ENCODE results near the gene ANKS6. TPM values are rescaled to one million over a fixed set of nuclear protein-coding genes. Genes with fewer than 3 reads are reported as not detected.
"Not testable (repeated sequence)": the region's sequence is repeated elsewhere in the genome, so short reads cannot be mapped to it uniquely, and the experiment has no call there.

Gene ANKS6
- total RNA-seq, 1 donor from 2014 or later: 26.7 TPM

- TF ChIP-seq, protein P1, sequence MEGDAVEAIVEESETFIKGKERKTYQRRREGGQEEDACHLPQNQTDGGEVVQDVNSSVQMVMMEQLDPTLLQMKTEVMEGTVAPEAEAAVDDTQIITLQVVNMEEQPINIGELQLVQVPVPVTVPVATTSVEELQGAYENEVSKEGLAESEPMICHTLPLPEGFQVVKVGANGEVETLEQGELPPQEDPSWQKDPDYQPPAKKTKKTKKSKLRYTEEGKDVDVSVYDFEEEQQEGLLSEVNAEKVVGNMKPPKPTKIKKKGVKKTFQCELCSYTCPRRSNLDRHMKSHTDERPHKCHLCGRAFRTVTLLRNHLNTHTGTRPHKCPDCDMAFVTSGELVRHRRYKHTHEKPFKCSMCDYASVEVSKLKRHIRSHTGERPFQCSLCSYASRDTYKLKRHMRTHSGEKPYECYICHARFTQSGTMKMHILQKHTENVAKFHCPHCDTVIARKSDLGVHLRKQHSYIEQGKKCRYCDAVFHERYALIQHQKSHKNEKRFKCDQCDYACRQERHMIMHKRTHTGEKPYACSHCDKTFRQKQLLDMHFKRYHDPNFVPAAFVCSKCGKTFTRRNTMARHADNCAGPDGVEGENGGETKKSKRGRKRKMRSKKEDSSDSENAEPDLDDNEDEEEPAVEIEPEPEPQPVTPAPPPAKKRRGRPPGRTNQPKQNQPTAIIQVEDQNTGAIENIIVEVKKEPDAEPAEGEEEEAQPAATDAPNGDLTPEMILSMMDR (IDR thresholded peaks at IDR 0.05): no peak
- no peak overlapping the region for H3K27ac ChIP-seq
- H3K4me1 ChIP-seq: no peaks in the 10 kb centered on the region
- H3K9me3 ChIP-seq: no peaks in the 10 kb centered on the region
- ATAC-seq (no peak), DNase-seq (no peak)
- no peaks in the 10 kb centered on the region for H3K27me3 ChIP-seq
- H3K4me3 ChIP-seq: no peak overlapping the region
- intact Hi-C loops (cut with DNase I): no loop called here
- H3K36me3 ChIP-seq: no peaks in the 10 kb centered on the region
Observed at GRCh38 chr9:98690686-98691085, 105.7 kb downstream of the ANKS6 start.

DNA sequence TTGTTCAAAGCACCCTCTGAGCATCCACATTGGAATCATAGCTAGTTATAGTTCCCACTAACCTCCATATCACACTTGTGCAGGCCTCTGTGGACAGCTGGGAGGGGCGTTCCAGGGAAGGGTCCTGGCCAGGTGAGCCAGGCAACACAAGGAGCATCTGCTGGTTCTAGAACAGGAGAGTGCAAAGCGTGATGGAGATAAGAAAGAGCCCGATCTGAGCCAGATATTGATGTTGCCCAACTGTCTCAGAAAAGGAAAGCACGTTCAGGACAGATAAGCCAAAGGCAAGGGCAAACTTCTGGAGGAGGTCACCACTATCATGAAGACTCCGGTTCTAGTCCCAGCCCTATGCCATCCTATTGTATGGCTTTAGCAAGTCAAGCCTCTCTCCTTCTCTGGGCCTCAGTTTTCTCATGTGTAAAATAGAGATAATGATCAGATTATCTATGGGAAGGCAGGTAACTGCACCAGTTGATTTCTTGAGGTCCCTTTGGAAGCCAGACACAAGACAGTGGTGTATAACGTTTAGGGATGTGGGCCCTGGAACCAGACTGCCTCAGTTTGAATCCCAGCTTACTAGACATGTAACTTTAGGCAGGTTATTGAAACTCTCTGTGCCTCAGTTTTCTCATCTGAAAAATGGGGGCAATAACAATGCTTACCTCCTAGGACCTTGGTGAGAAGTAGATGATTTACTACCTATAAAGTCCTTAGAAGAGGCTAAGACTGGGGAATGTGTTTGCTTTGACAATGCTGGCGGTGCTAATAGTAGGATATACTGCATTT lies 107.5 kb downstream of the ANKS6 start:
- Histone ChIP-seq H3K27ac (no peak overlapping the region), H3K9me3 (no peaks in the 10 kb centered on the region), H3K4me1 (no peaks in the 10 kb centered on the region), H3K4me3 (no peak overlapping the region), H3K36me3 (no peaks in the 10 kb centered on the region), H3K27me3 (no peaks in the 10 kb centered on the region)
- no peak for DNase-seq
- TF ChIP-seq, protein P1 (IDR thresholded peaks at IDR 0.05): no peak
- intact Hi-C loops (cut with DNase I): no loop called here
- no peak for ATAC-seq

- H3K4me3 ChIP-seq: no peak overlapping the region
- H3K27ac ChIP-seq: no peak overlapping the region
- no peaks in the 10 kb centered on the region for H3K27me3 ChIP-seq
- TF ChIP-seq, protein P1 (IDR thresholded peaks at IDR 0.05): no peak
- H3K4me1 ChIP-seq: no peaks in the 10 kb centered on the region
- no peaks in the 10 kb centered on the region for H3K36me3 ChIP-seq
- DNase-seq: no peak
- no peak for ATAC-seq
- intact Hi-C loops (cut with DNase I): no loop called here
- H3K9me3 ChIP-seq: no peaks in the 10 kb centered on the region
Observed at GRCh38 chr9:98687911-98688310, 108.4 kb downstream of the ANKS6 start.

DNA sequence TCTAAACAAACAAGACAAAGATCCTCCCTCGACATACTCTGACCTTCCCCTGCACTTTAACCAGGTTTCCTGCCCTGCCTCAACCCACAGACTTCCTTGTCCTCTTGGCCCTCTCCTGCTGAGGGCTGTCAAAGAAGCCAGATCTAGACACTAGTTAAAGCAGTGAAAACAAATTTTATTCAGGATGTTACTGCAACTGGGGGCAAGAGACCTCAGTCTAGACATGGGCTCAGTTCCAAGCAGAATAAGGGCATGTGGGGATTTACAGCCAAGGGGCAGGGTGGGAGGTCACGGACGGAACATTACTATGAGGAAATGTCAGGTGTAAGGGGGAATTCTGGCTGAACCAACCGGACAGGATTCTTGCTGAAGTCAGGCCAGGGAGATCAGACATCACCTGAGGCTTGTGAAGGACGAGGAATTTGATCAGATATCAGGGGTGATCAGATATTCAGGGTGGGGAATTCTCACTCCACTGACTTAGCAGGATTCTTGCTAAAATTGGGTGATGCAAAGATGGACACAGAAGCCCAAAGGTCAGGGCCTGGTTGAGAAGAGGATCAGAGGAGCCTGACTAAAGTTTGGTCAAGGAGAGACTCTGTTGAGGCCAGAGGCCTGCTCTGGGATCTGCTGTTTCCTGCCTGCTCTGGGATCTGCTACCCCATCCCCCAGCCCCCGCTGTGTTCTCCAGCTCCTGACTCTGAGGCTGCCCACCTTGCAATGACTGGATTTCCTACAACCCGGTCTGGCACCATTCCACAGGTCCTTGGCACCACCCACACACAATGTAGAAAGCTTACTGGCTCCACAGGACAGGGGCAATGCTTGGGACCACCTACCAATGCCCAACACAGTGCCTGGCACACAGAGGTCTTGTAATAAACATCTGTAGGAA lies 109.1 kb downstream of the ANKS6 start:
- TF ChIP-seq, protein P1 (IDR thresholded peaks at IDR 0.05): no peak
- Histone ChIP-seq H3K9me3 (no peaks in the 10 kb centered on the region), H3K27ac (no peak overlapping the region), H3K4me3 (no peak overlapping the region), H3K36me3 (no peaks in the 10 kb centered on the region), H3K4me1 (no peaks in the 10 kb centered on the region), H3K27me3 (no peaks in the 10 kb centered on the region)
- ATAC-seq (no peak), DNase-seq (no peak)
- intact Hi-C loops (cut with DNase I): no loop called here

- intact Hi-C loops (cut with DNase I): not testable (repeated sequence)
Observed at GRCh38 chr9:98684816-98685215, 111.5 kb downstream of the ANKS6 start.

More at GRCh38 chr9:98684816-98685215, 111.5 kb downstream of the ANKS6 start:
- ATAC-seq, H3K36me3 ChIP-seq, H3K27ac ChIP-seq, H3K9me3 ChIP-seq, H3K27me3 ChIP-seq, DNase-seq, H3K4me3 ChIP-seq, H3K4me1 ChIP-seq: not testable (repeated sequence)

Other genes with a start within 250 kb of the ANKS6 start
- gene GABBR2, start 87.6 kb downstream of the ANKS6 start, total RNA-seq: 0.84 TPM
- gene GALNT12, start 11.1 kb upstream of the ANKS6 start, total RNA-seq: 28.3 TPM
- gene COL15A1, start 147.4 kb upstream of the ANKS6 start, total RNA-seq: 8.0 TPM

Data from upper lobe of right lung (tissue), 1 donor.